Activated CD4-positive, alpha-beta T cell treated with anti-CD3 and anti-CD28 coated beads, Interleukin-2, amount 10 ng/mL, durations not matched to agents 24 days and 14 days (primary cell): ENCODE measurements around the gene INCA1. TPM values are rescaled to one million over a fixed set of nuclear protein-coding genes. Genes with fewer than 3 reads are reported as not detected.

Source experiments
- DNase-seq: peaks from one replicate; pipeline ENCODE4 v3.0.0; 2022
- H3K27ac Mint-ChIP-seq: one replicate; pipeline ENCODE4 v1.8.0; 2022; ENCODE audit warnings: mild to moderate bottlenecking, mixed read lengths
- H3K27me3 Mint-ChIP-seq: one replicate; pipeline ENCODE4 v1.8.0; 2022; ENCODE audit warnings: mixed read lengths
- H3K36me3 Mint-ChIP-seq: one replicate; pipeline ENCODE4 v1.8.0; 2022; ENCODE audit warnings: low read depth, mild to moderate bottlenecking, mixed read lengths
- H3K4me1 Mint-ChIP-seq: one replicate; pipeline ENCODE4 v1.8.0; 2021; ENCODE audit warnings: mixed read lengths
- H3K4me3 Mint-ChIP-seq: one replicate; pipeline ENCODE4 v1.8.0; 2022; ENCODE audit warnings: mild to moderate bottlenecking, moderate library complexity, mixed read lengths
- H3K9me3 Mint-ChIP-seq: one replicate; pipeline ENCODE4 v1.8.0; 2021; ENCODE audit warnings: mixed read lengths
- intact Hi-C: fragments of 100-400 bp; cut with micrococcal nuclease; formaldehyde crosslinking; loops from one replicate; pipeline ENCODE4 v1.15.1; 2023
- total RNA-seq: library from RNA; stranded (reverse); gene quantifications from 2 replicates; pipeline ENCODE4 v1.2.3, GENCODE V29; 2022

Gene INCA1
- total RNA-seq, 1 donor from 2014 or later: 0.56 TPM

DNA sequence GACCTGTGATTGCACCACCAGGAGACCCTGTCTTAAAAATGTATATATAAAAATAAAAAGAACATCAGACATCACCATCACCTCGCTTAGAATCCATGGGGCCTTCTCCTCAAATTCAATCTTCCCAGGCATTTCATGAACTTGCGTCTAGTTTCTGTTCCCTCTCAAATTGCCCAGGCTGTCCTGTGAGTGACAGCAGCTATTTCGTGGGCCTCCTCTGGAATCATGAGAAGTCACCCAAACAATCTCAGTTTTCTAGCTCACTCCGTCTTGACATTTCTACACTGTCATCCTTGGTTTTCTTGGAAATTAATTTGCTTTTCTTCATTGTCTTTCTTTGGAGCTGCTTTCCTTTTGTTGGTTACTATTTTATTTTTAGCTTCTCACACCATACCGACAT is 30.6 kb upstream of the INCA1 start:
- no peak overlapping the region for H3K4me3 Mint-ChIP-seq
- intact Hi-C loops: no loop called here

GRCh38 chr17:5027299-5027698 is 30.0 kb upstream of the INCA1 start:
- intact Hi-C loops: no loop called here
- Mint-ChIP-seq H3K4me1 (peaks cover 19% of the 10 kb centered on the region), H3K9me3 (no peaks in the 10 kb centered on the region), H3K4me3 (no peak overlapping the region), H3K27me3 (no peaks in the 10 kb centered on the region), H3K36me3 (peaks cover 14% of the 10 kb centered on the region), H3K27ac (no peak overlapping the region)
- no peak for DNase-seq

More for the DNA sequence above, 30.6 kb upstream of the INCA1 start:
- H3K27me3 Mint-ChIP-seq: no peaks in the 10 kb centered on the region
- H3K9me3 Mint-ChIP-seq: no peaks in the 10 kb centered on the region
- H3K4me1 Mint-ChIP-seq: peaks cover 22% of the 10 kb centered on the region
- DNase-seq: no peak
- no peak overlapping the region for H3K27ac Mint-ChIP-seq
- H3K36me3 Mint-ChIP-seq: peaks cover 10% of the 10 kb centered on the region

- Mint-ChIP-seq H3K9me3 (no peaks in the 10 kb centered on the region), H3K36me3 (peaks cover 26% of the 10 kb centered on the region), H3K4me3 (no peak overlapping the region), H3K27me3 (no peaks in the 10 kb centered on the region), H3K4me1 (no peaks in the 10 kb centered on the region), H3K27ac (no peak overlapping the region)
- intact Hi-C loops: no loop called here
- no peak for DNase-seq
These were observed 27.3 kb upstream of the INCA1 start for GRCh38 chr17:5024604-5025003.

DNA sequence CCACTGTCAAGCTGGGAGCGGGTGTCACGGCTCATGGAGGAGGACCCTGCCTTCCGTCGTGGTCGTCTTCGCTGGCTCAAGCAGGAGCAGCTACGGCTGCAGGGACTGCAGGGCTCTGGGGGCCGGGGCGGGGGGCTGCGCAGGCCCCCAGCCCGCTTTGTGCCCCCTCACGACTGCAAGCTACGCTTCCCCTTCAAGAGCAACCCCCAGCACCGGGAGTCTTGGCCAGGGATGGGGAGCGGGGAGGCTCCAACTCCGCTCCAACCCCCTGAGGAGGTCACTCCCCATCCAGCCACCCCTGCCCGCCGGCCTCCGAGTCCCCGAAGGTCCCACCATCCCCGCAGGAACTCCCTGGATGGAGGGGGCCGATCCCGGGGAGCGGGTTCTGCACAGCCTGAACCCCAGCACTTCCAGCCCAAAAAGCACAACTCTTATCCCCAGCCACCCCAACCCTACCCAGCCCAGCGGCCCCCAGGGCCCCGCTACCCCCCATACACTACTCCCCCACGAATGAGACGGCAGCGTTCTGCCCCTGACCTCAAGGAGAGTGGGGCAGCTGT is 26.3 kb upstream of the INCA1 start:
- peaks cover 6% of the 10 kb centered on the region for H3K4me1 Mint-ChIP-seq
- intact Hi-C loops: no loop called here
- H3K4me3 Mint-ChIP-seq: no peak overlapping the region
- DNase-seq: no peak
- no peak overlapping the region for H3K27ac Mint-ChIP-seq
- H3K27me3 Mint-ChIP-seq: no peaks in the 10 kb centered on the region
- no peaks in the 10 kb centered on the region for H3K9me3 Mint-ChIP-seq
- H3K36me3 Mint-ChIP-seq: peaks cover 30% of the 10 kb centered on the region

DNA sequence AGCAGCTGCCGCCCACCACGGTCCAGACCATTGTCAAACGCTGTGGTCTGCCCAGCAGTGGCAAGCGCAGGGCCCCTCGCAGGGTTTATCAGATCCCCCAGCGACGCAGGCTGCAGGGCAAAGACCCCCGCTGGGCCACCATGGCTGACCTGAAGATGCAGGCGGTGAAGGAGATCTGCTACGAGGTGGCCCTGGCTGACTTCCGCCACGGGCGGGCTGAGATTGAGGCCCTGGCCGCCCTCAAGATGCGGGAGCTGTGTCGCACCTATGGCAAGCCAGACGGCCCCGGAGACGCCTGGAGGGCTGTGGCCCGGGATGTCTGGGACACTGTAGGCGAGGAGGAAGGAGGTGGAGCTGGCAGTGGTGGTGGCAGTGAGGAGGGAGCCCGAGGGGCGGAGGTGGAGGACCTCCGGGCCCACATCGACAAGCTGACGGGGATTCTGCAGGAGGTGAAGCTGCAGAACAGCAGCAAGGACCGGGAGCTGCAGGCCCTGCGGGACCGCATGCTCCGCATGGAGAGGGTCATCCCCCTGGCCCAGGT is 24.9 kb upstream of the INCA1 start:
- Mint-ChIP-seq H3K36me3 (peaks cover 31% of the 10 kb centered on the region), H3K9me3 (no peaks in the 10 kb centered on the region), H3K27ac (peak overlapping the region; percentile 9), H3K4me1 (peaks cover 6% of the 10 kb centered on the region), H3K27me3 (no peaks in the 10 kb centered on the region), H3K4me3 (no peak overlapping the region)
- no peak for DNase-seq
- intact Hi-C loops: no loop called here

DNA sequence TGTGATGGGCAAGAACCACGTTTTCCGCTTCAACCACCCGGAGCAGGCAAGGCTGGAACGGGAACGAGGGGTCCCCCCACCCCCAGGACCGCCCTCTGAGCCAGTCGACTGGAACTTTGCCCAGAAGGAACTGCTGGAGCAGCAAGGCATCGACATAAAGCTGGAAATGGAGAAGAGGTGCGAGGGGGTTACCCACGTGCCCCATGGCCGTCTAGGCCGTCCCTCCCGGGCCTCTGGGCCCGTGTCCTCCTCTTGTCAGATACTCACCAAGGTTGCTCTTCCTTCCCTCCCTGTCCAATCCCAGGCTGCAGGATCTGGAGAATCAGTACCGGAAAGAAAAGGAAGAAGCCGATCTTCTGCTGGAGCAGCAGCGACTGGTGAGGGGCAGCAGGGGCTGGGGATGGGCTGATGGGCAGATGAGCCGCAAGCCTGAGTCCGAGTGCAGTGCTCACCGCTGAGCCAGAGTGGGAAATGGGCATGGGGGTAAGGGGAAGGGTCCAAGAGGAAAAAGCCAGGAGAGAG is 23.2 kb upstream of the INCA1 start:
- no peak for DNase-seq
- H3K27me3 Mint-ChIP-seq: no peaks in the 10 kb centered on the region
- peaks cover 37% of the 10 kb centered on the region for H3K36me3 Mint-ChIP-seq
- no peak overlapping the region for H3K27ac Mint-ChIP-seq
- no peak overlapping the region for H3K4me3 Mint-ChIP-seq
- H3K4me1 Mint-ChIP-seq: peaks cover 9% of the 10 kb centered on the region
- intact Hi-C loops: no loop called here
- no peaks in the 10 kb centered on the region for H3K9me3 Mint-ChIP-seq

GRCh38 chr17:5019475-5019956 is 22.2 kb upstream of the INCA1 start:
- peak; percentile 73 for DNase-seq
- intact Hi-C loops: loop anchor here (2.0 to 5.0 kb wide), 2 partner anchors 43 to 75 kb away; no protein-coding TSS in a partner anchor
- Mint-ChIP-seq H3K4me1 (peaks cover 9% of the 10 kb centered on the region), H3K9me3 (no peaks in the 10 kb centered on the region), H3K27ac (peak overlapping the region; percentile 61), H3K27me3 (no peaks in the 10 kb centered on the region), H3K4me3 (no peak overlapping the region), H3K36me3 (peaks cover 39% of the 10 kb centered on the region)

DNA sequence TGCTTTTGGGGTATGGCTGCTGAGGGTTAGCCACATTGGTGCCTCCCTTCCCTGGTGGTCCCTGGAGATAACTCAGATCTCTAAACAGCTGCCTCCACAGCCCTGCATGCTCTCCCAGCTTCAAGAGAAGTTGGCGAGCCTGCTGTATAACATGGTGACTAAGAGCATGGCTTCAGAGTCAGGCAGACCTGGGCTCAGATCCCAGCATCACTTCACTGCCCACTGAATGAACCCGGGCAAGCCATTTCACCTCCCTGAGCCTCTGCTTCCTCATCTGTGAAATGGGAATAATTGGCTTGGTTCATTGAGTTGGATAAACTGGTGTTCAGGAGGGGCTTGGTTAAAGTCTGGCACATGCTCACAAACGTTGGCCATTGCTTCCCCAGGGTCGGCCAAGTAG is 17.0 kb upstream of the INCA1 start:
- no peak for DNase-seq
- Mint-ChIP-seq H3K36me3 (peaks cover 41% of the 10 kb centered on the region), H3K27ac (no peak overlapping the region), H3K9me3 (no peaks in the 10 kb centered on the region), H3K4me1 (peaks cover 18% of the 10 kb centered on the region), H3K27me3 (no peaks in the 10 kb centered on the region), H3K4me3 (no peak overlapping the region)
- intact Hi-C loops: no loop called here

DNA sequence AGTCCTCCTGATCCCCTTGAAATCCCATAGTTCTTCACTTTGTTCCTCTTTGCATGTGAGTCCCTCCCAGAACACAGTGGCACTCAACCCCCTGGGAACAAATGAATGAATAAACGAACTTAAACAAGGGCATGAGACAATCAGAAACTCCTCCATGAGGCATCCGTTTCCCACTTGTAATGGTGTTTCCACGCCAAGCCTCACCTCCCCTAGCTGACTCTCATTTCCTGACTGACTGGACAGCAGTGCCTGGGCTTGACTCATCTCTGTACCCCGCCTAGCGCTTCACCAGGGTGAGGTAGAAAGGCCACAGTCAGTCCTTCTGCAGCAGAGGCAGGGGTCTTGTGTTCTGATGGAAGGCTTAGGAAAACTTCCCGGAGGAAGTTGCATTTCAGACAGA is 14.6 kb upstream of the INCA1 start:
- DNase-seq: no peak
- Mint-ChIP-seq H3K9me3 (no peaks in the 10 kb centered on the region), H3K27me3 (no peaks in the 10 kb centered on the region), H3K4me3 (no peak overlapping the region), H3K36me3 (peaks cover 53% of the 10 kb centered on the region), H3K4me1 (peaks cover 13% of the 10 kb centered on the region), H3K27ac (peak overlapping the region; percentile 48)
- intact Hi-C loops: no loop called here

DNA sequence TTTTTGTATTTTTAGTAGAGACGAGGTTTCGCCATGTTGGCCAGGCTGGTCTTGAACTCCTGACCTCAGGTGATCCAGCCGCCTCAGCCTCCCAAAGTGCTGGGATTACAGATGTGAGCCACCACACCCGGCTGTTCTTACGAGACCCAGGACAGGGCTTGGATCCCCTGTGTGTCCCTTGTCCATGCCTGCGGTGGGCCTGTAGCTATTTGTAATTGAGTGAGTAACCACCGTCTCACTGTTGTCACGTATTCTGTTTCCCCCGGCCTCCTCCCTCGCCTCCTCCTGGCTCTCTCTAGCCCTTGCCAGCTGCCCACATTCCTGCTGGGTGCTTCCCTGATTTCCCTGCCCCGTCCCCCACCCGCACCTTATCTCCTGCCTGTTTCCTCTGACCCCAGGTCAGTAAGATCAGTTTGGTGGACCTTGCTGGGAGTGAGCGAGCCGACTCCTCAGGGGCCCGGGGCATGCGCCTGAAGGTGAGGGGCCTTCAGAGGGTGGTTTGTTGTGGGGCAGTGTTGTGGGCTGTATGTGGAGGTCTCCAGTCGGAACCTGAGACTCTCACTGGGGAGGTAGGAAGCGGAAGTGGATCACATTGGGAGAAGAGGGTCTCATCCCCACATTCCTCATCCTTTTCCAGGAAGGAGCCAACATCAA is 6.0 kb upstream of the INCA1 start:
- Mint-ChIP-seq H3K27ac (no peak overlapping the region), H3K4me1 (peaks cover 16% of the 10 kb centered on the region), H3K4me3 (no peak overlapping the region), H3K9me3 (no peaks in the 10 kb centered on the region), H3K36me3 (peaks cover 70% of the 10 kb centered on the region), H3K27me3 (no peaks in the 10 kb centered on the region)
- intact Hi-C loops: no loop called here
- no peak for DNase-seq

DNA sequence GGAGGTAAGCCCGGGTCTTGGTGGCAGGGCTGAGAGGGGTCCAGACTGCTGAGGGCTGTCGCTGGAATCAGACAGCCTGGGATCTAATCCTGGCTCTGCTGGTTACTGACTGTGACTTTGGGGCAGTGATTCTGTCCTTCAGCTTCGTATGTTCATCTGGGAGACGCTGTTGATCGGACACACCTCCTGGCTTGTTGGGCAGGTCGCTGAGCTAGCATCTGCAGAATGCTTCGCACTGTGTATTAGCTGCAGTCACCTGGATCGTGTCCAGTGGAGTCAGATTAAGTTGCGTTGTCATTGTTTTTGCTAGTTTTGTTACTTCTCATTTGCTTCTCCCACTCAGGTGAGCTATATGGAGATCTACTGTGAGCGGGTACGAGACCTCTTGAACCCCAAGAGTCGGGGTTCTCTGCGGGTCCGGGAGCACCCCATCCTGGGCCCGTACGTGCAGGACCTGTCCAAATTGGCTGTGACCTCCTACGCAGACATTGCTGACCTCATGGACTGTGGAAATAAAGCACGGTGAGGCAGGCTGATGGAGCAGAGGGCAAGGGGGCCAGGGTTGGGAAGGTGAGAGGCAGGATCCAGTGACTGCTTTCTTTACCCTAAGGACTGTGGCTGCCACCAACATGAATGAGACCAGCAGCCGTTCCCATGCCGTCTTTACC is 4.9 kb upstream of the INCA1 start:
- peaks cover 16% of the 10 kb centered on the region for H3K4me1 Mint-ChIP-seq
- DNase-seq: no peak
- intact Hi-C loops: no loop called here
- H3K9me3 Mint-ChIP-seq: no peaks in the 10 kb centered on the region
- H3K4me3 Mint-ChIP-seq: no peak overlapping the region
- no peaks in the 10 kb centered on the region for H3K27me3 Mint-ChIP-seq
- H3K27ac Mint-ChIP-seq: no peak overlapping the region
- H3K36me3 Mint-ChIP-seq: peaks cover 61% of the 10 kb centered on the region

- intact Hi-C loops: no loop called here
- DNase-seq: no peak
- peaks cover 3% of the 10 kb centered on the region for H3K27me3 Mint-ChIP-seq
- H3K36me3 Mint-ChIP-seq: peaks cover 49% of the 10 kb centered on the region
- H3K27ac Mint-ChIP-seq: no peak overlapping the region
- H3K4me1 Mint-ChIP-seq: peaks cover 20% of the 10 kb centered on the region
- H3K9me3 Mint-ChIP-seq: no peaks in the 10 kb centered on the region
- peak overlapping the region; percentile 89 for H3K4me3 Mint-ChIP-seq
These were observed 2.9 kb upstream of the INCA1 start for GRCh38 chr17:5000237-5000639.

GRCh38 chr17:4999430-5000093 is 2.2 kb upstream of the INCA1 start:
- H3K9me3 Mint-ChIP-seq: no peaks in the 10 kb centered on the region
- peak overlapping the region; percentile 89 for H3K4me3 Mint-ChIP-seq
- peaks cover 42% of the 10 kb centered on the region for H3K36me3 Mint-ChIP-seq
- DNase-seq: no peak
- peaks cover 6% of the 10 kb centered on the region for H3K27me3 Mint-ChIP-seq
- peaks cover 23% of the 10 kb centered on the region for H3K4me1 Mint-ChIP-seq
- H3K27ac Mint-ChIP-seq: peak overlapping the region; percentile 82
- intact Hi-C loops: no loop called here
